GM20000 (cell line): ENCODE data around the gene RAB11FIP3.

Experiments used
- DNase-seq: peaks from one replicate; pipeline ENCODE4 v3.0.0; 2012; ENCODE audit warnings: low spot score
- CTCF ChIP-seq: IDR thresholded peaks from 2 replicates; pipeline ENCODE4 v1.5.1; 2012; ENCODE audit warnings: mild to moderate bottlenecking, control low read depth; ENCODE audit errors: extremely low read depth, missing control alignments

Gene RAB11FIP3

GRCh38 chr16:522320-523096 is 97.1 kb downstream of the RAB11FIP3 start:
- DNase-seq, result no peak
- no peak for TF ChIP-seq CTCF

- no peak for TF ChIP-seq CTCF
- no peak for DNase-seq
Measured at GRCh38 chr16:523097-523741, 97.8 kb downstream of the RAB11FIP3 start.

- no peak for DNase-seq
Measured at GRCh38 chr16:524274-525040, 99.0 kb downstream of the RAB11FIP3 start.

GRCh38 chr16:525123-525519 is 99.7 kb downstream of the RAB11FIP3 start:
- TF ChIP-seq CTCF, result no peak
- no peak for DNase-seq

More at GRCh38 chr16:524274-525040, 99.0 kb downstream of the RAB11FIP3 start:
- TF ChIP-seq CTCF, result no peak

GRCh38 chr16:525520-526180 is 100.2 kb downstream of the RAB11FIP3 start:
- no peak for TF ChIP-seq CTCF
- DNase-seq, result peak; percentile 74

- TF ChIP-seq CTCF, result no peak
- no peak for DNase-seq
Measured at GRCh38 chr16:526181-527014, 100.9 kb downstream of the RAB11FIP3 start.
